Sigmoid colon (tissue), 7 donors: ENCODE results near the gene MAP2K1. TPM values are rescaled to one million over a fixed set of nuclear protein-coding genes. Genes with fewer than 3 reads are reported as not detected.

Experiments
- DNase-seq: peaks from one replicate; pipeline ENCODE4 v3.0.0-alpha.2; 2019
- H3K27ac ChIP-seq, 4 donors: fragments of 200-600 bp; sonication (generic); one replicate each; pipeline ENCODE4 v1.5.1; 2016 to 2019; ENCODE audit warnings: mild to moderate bottlenecking in 1 of 4
- H3K27me3 ChIP-seq, 3 donors: fragments of 200-600 bp; sonication (generic); one replicate each; pipeline ENCODE4 v1.5.1; 2019; ENCODE audit warnings: mild to moderate bottlenecking in 1 of 3
- H3K36me3 ChIP-seq, 4 donors: fragments of 200-600 bp; sonication (generic); one replicate each; pipeline ENCODE4 v1.5.1; 2016 to 2019
- H3K4me1 ChIP-seq, 4 donors: fragments of 200-600 bp; sonication (generic); one replicate each; pipeline ENCODE4 v1.5.1; 2017 to 2019
- H3K4me3 ChIP-seq, 4 donors: fragments of 200-600 bp; sonication (generic); one replicate each; pipeline ENCODE4 v1.5.1; 2017 to 2019; ENCODE audit warnings: mild to moderate bottlenecking in 2 of 4, moderate library complexity in 1 of 4
- H3K9me3 ChIP-seq, 4 donors: fragments of 200-600 bp in 3 of 4; sonication (generic) in 3 of 4; one replicate each; pipeline versions ENCODE4 v1.5.1 to v1.6.1; 2013 to 2019
- EP300 ChIP-seq, 4 donors: sonication (generic); formaldehyde crosslinking; IDR thresholded peaks; one replicate each; pipeline ENCODE4 v1.6.1; 2017; ENCODE audit warnings: antibody characterized with exemption in 4 of 4
- POLR2A ChIP-seq, 2 donors: fragments of 450-650 bp; IDR thresholded peaks; one replicate each; pipeline ENCODE4 v1.6.1; 2016; ENCODE audit warnings: antibody characterized with exemption in 2 of 2, mild to moderate bottlenecking in 2 of 2, moderate library complexity in 2 of 2
- POLR2AphosphoS5 ChIP-seq, 4 donors: sonication (generic); formaldehyde crosslinking; IDR thresholded peaks; one replicate each; pipeline ENCODE4 v1.6.1; 2017; ENCODE audit warnings: antibody characterized with exemption in 4 of 4
- WGBS, 2 donors: extraction: QIAGEN DNeasy Blood & Tissue Kit; methylation state at CpG; one replicate each; pipeline ENCODE4 v1.1.7; 2013; 5-methylcytosine and 5-hydroxymethylcytosine counted together
- intact Hi-C: fragments of 100-400 bp; cut with DNase I; formaldehyde crosslinking; loops from one replicate; pipeline ENCODE4 v1.15.1; 2023
- polyA plus RNA-seq, 3 donors: library from polyadenylated mRNA; stranded (reverse); fragments of 200-250 nt; gene quantifications; one replicate each; pipeline ENCODE4 v1.2.3, GENCODE V29; 2013
- total RNA-seq, 4 donors: library from RNA; depleted of rRNA; stranded (reverse); fragments of >200 nt; gene quantifications; one replicate each; pipeline ENCODE4 v1.1.0, GENCODE V29; 2016
- TF ChIP-seq, protein P1 (sequence below), 4 experiments: fragments of 450-650 bp in 3 of 4; fragments of 200-600 bp in 1 of 4; IDR thresholded peaks; one replicate each; pipeline ENCODE4 v1.5.1; 2016 to 2019; ENCODE audit warnings: antibody characterized with exemption in 4 of 4, mild to moderate bottlenecking in 3 of 4, moderate library complexity in 2 of 4
- donor health status: healthy with polysubstance abuse.
- donor health status: Bipolar disorder and iron deficiency.
- donor health status: healthy.

MAP2K1 gene
- total and polyA plus RNA-seq, 7 donors = 19.8 to 38.8 (median 28.8) TPM

DNA sequence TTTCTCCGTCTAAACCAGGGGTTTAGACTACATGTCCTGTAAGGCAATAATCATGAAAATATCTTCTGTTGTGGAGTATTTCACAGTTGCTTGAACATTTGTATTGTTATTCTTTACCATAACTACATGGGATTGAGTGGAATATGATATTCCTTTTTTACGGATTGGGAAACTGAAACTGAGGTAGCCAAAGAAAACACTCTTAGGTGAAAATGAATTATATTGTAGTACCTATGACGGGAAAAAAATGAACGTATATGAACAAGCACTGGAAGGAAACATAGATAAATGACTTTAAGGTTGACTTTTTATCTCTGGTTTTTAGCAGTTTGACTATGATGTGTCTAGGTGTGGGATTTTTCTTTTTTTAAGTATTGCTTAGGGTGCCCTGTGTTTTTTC is 35.6 kb downstream of the MAP2K1 start:
- TF ChIP-seq POLR2AphosphoS5 (IDR thresholded peaks at IDR 0.05) (no peak), POLR2A (IDR thresholded peaks at IDR 0.05) (no peak), EP300 (IDR thresholded peaks at IDR 0.05) (no peak)
- TF ChIP-seq, protein P1, sequence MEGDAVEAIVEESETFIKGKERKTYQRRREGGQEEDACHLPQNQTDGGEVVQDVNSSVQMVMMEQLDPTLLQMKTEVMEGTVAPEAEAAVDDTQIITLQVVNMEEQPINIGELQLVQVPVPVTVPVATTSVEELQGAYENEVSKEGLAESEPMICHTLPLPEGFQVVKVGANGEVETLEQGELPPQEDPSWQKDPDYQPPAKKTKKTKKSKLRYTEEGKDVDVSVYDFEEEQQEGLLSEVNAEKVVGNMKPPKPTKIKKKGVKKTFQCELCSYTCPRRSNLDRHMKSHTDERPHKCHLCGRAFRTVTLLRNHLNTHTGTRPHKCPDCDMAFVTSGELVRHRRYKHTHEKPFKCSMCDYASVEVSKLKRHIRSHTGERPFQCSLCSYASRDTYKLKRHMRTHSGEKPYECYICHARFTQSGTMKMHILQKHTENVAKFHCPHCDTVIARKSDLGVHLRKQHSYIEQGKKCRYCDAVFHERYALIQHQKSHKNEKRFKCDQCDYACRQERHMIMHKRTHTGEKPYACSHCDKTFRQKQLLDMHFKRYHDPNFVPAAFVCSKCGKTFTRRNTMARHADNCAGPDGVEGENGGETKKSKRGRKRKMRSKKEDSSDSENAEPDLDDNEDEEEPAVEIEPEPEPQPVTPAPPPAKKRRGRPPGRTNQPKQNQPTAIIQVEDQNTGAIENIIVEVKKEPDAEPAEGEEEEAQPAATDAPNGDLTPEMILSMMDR (IDR thresholded peaks at IDR 0.05) = no peak
- H3K36me3 ChIP-seq = no peaks in the 10 kb centered on the region
- no peak overlapping the region for H3K27ac ChIP-seq
- peaks cover 0 to 5% (median 0%) of the 10 kb centered on the region in 4 donors for H3K4me1 ChIP-seq
- no peak overlapping the region for H3K4me3 ChIP-seq
- 95% methylated on average over 4 of the region's 4 CpGs for WGBS, 2 donors
- no peak for DNase-seq
- no peaks in the 10 kb centered on the region for H3K27me3 ChIP-seq
- intact Hi-C loops = no loop called here
- no peaks in the 10 kb centered on the region for H3K9me3 ChIP-seq

DNA sequence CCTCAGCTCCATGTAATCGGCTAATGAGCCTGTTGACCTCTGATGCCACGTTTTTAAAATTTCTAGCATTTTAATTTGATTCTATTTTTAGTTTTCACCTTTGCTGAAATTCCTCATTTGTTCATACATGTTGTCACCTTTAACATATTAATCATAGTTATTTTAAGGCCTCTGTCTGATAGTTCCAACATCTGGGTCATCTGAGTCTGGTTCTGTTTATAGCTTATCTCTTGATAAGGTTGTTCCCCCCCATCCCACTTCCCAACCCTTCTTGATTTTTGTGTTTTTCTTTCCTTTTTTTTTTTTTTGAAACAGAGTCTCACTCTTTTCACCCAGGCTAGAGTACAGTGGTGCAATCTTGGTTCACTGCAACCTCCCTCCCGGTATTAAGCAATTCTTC is 36.4 kb downstream of the MAP2K1 start:
- WGBS, 2 donors = 94% methylated on average over 3 of the region's 3 CpGs
- intact Hi-C loops = no loop called here
- no peak overlapping the region for H3K27ac ChIP-seq

DNA sequence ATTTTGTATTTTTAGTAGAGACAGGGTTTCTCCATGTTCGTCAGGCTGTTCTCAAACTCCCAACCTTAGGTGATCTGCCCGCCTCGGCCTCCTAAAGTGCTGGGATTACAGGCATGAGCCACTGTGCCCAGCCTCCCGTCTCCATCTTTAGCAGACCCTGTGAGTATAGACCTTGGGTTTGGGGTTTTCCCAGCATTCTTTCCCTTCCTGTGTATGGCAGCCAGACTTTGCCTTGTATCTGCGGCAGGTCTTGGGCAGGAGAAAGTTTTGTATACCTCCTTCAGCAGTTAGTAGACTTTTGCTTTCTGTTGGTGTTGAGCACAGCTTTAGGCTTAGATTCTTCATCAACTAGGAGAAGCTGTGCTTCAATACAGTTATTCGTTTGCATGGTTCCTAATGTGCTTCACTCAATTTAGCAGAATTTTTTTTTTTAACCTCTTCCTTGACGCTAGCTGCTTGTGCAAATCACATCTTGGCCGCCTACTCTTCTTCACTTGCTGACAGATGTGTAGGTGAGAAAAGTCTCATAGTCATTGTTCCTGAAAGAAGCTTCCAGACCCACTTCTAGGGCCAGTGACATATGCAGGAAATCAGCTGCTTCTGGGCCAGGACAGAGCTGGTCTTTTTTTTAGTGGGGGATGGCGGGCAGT is 38.4 kb downstream of the MAP2K1 start:
- TF ChIP-seq, protein P1 (IDR thresholded peaks at IDR 0.05) = no peak
- TF ChIP-seq POLR2A (IDR thresholded peaks at IDR 0.05) = no peak
- no peak for TF ChIP-seq EP300 (IDR thresholded peaks at IDR 0.05)
- no peak for TF ChIP-seq POLR2AphosphoS5 (IDR thresholded peaks at IDR 0.05)
- Histone ChIP-seq H3K4me1 (no peaks in the 10 kb centered on the region), H3K36me3 (no peaks in the 10 kb centered on the region), H3K27me3 (no peaks in the 10 kb centered on the region), H3K27ac (no peak overlapping the region), H3K4me3 (no peak overlapping the region), H3K9me3 (no peaks in the 10 kb centered on the region)
- 92 to 94% methylated on average over 9 of the region's 9 CpGs for WGBS, 2 donors
- no peak for DNase-seq
- intact Hi-C loops = no loop called here

More for the DNA sequence above, 36.4 kb downstream of the MAP2K1 start:
- no peaks in the 10 kb centered on the region for H3K27me3 ChIP-seq
- TF ChIP-seq POLR2A (IDR thresholded peaks at IDR 0.05) = no peak
- TF ChIP-seq, protein P1 (IDR thresholded peaks at IDR 0.05) = no peak
- TF ChIP-seq EP300 (IDR thresholded peaks at IDR 0.05) = no peak
- no peak for TF ChIP-seq POLR2AphosphoS5 (IDR thresholded peaks at IDR 0.05)
- no peaks in the 10 kb centered on the region for H3K9me3 ChIP-seq
- H3K4me3 ChIP-seq = no peak overlapping the region
- H3K4me1 ChIP-seq = no peaks in the 10 kb centered on the region
- H3K36me3 ChIP-seq = no peaks in the 10 kb centered on the region
- no peak for DNase-seq

DNA sequence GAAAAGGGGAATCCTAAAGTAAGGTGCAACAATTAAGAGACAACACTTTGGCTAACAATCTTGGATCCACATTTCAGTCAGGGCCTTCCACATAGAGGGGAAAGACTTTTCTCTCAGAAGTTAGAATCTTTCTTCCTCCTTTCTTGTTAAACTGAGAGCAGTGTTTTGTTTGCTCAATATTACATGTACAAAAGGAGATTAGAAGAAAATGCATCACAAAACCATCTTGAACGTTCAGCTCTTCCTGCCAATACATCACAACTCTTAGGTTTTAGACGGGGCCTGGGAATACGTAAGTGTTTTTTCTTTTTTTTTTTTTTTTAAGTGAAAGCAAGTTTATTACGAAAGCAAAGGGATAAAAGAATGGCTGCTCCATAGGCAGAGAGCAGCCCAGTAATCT is 39.1 kb downstream of the MAP2K1 start:
- Histone ChIP-seq H3K36me3 (no peaks in the 10 kb centered on the region), H3K9me3 (no peaks in the 10 kb centered on the region), H3K4me1 (no peaks in the 10 kb centered on the region), H3K27ac (no peak overlapping the region), H3K4me3 (no peak overlapping the region), H3K27me3 (no peaks in the 10 kb centered on the region)
- no peak for TF ChIP-seq POLR2AphosphoS5 (IDR thresholded peaks at IDR 0.05)
- no peak for TF ChIP-seq POLR2A (IDR thresholded peaks at IDR 0.05)
- TF ChIP-seq EP300 (IDR thresholded peaks at IDR 0.05) = no peak
- TF ChIP-seq, protein P1 (IDR thresholded peaks at IDR 0.05) = no peak
- DNase-seq = no peak
- intact Hi-C loops = no loop called here
- WGBS, 2 donors = 81 to 95% methylated on average over 4 of the region's 4 CpGs

DNA sequence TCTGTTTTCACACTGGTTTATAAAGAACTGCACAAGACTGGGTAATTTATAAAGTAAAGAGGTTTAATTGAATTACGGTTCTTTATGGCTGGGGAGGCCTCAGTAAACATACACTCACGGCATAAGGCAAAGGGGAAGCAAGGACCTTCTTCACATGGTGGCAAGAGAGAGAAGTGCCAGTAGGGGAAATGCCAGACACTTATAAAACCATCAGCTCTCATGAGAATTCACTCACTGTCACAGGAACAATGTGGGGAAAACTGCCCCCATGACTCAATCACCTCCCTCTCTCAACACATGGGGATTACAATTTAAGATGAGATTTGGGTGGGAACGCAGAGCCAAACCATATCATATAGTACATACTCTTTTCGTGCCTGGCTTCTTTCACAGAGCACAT is 42.4 kb downstream of the MAP2K1 start:
- Histone ChIP-seq H3K36me3 (no peaks in the 10 kb centered on the region), H3K4me1 (no peaks in the 10 kb centered on the region), H3K27me3 (no peaks in the 10 kb centered on the region), H3K9me3 (no peaks in the 10 kb centered on the region), H3K27ac (no peak overlapping the region), H3K4me3 (no peak overlapping the region)
- TF ChIP-seq POLR2AphosphoS5 (IDR thresholded peaks at IDR 0.05) (no peak), POLR2A (IDR thresholded peaks at IDR 0.05) (no peak), EP300 (IDR thresholded peaks at IDR 0.05) (no peak)
- TF ChIP-seq, protein P1 (IDR thresholded peaks at IDR 0.05) = no peak
- intact Hi-C loops = no loop called here
- no peak for DNase-seq
- WGBS, 2 donors = 58 to 74% methylated on average over 4 of the region's 4 CpGs
